ENCODE measurements around the gene CCHCR1.
"Not testable (repeated sequence)": the region's sequence is repeated elsewhere in the genome, so short reads cannot be mapped to it uniquely, and the experiment has no call there.

Gene CCHCR1

GRCh38 chr6:31157513-31158139, at the start of gene CCHCR1:
TSS of gene CCHCR1 (minus strand) at chr6:31157802. CDS start at chr6:31157600, 202 bp downstream.
- no peak for DNase-seq

GRCh38 chr6:31205638-31206037, 48.0 kb upstream of the CCHCR1 start:
- DNase-seq, result no peak

GRCh38 chr6:31204751-31205145, 47.1 kb upstream of the CCHCR1 start:
- DNase-seq, result no peak

GRCh38 chr6:31203345-31203979, 45.9 kb upstream of the CCHCR1 start:
- peak; percentile 67 for DNase-seq

- no peak for DNase-seq
Observed at GRCh38 chr6:31202259-31203166, 44.9 kb upstream of the CCHCR1 start.

- not testable (repeated sequence) for DNase-seq
Observed at GRCh38 chr6:31199105-31199452, 41.5 kb upstream of the CCHCR1 start.

- DNase-seq, result peak; percentile 95
Observed at GRCh38 chr6:31197559-31198305, 40.1 kb upstream of the CCHCR1 start.

GRCh38 chr6:31196251-31197022, 38.8 kb upstream of the CCHCR1 start:
- not testable (repeated sequence) for DNase-seq

- not testable (repeated sequence) for DNase-seq
Observed at GRCh38 chr6:31195308-31195979, 37.8 kb upstream of the CCHCR1 start.

GRCh38 chr6:31194061-31194834, 36.6 kb upstream of the CCHCR1 start:
- no peak for DNase-seq

- DNase-seq, result no peak
Observed at GRCh38 chr6:31193206-31193605, 35.6 kb upstream of the CCHCR1 start.

GRCh38 chr6:31192431-31193105, 35.0 kb upstream of the CCHCR1 start:
- DNase-seq, result peak; percentile 35

- no peak for DNase-seq
Observed at GRCh38 chr6:31190488-31190887, 32.9 kb upstream of the CCHCR1 start.

GRCh38 chr6:31189223-31189622, 31.6 kb upstream of the CCHCR1 start:
- DNase-seq, result not testable (repeated sequence)

- DNase-seq, result no peak
Observed at GRCh38 chr6:31187780-31188194, 30.2 kb upstream of the CCHCR1 start.

GRCh38 chr6:31186052-31186734, 28.6 kb upstream of the CCHCR1 start:
- no peak for DNase-seq

- not testable (repeated sequence) for DNase-seq
Observed at GRCh38 chr6:31185695-31186051, 28.1 kb upstream of the CCHCR1 start.

- DNase-seq, result not testable (repeated sequence)
Observed at GRCh38 chr6:31183859-31184258, 26.3 kb upstream of the CCHCR1 start.

- DNase-seq, result not testable (repeated sequence)
Observed at GRCh38 chr6:31183287-31183686, 25.7 kb upstream of the CCHCR1 start.

- no peak for DNase-seq
Observed at GRCh38 chr6:31180500-31180899, 22.9 kb upstream of the CCHCR1 start.

All from MV-4-11 (cell line).